OCI-LY1 (cell line): ENCODE data around the gene ADGRL1.

Source experiments
- H2AFZ ChIP-seq: fragments of 200-600 bp; sonication (generic), shearing (Covaris generic); 2 replicates; pipeline ENCODE4 v1.6.0; 2014; ENCODE audit warnings: antibody characterized with exemption, mild to moderate bottlenecking, low read length
- H3F3A ChIP-seq: fragments of 200-600 bp; sonication (generic), shearing (Covaris generic); 2 replicates; pipeline ENCODE4 v1.6.0; 2014; ENCODE audit warnings: mild to moderate bottlenecking, antibody characterized with exemption, low read length, moderate library complexity; ENCODE audit not compliant: insufficient read depth
- H3K27ac ChIP-seq: fragments of 200-600 bp; sonication (generic); 2 replicates; pipeline ENCODE4 v1.5.1; 2014; ENCODE audit warnings: low read length, mixed run types, mild to moderate bottlenecking, low read depth; ENCODE audit not compliant: poor library complexity, severe bottlenecking
- H3K27me3 ChIP-seq: fragments of 200-600 bp; sonication (generic); 2 replicates; pipeline ENCODE4 v1.6.0; 2014; ENCODE audit warnings: antibody characterized with exemption, mild to moderate bottlenecking, low read length, moderate library complexity; ENCODE audit not compliant: insufficient read depth
- H3K36me3 ChIP-seq: fragments of 200-600 bp; sonication (generic); 2 replicates; pipeline ENCODE4 v1.6.1; 2014; ENCODE audit warnings: mild to moderate bottlenecking, antibody characterized with exemption, low read length, moderate library complexity, mixed read lengths; ENCODE audit not compliant: insufficient read depth
- H3K4me1 ChIP-seq: fragments of 200-600 bp; sonication (generic); 2 replicates; pipeline ENCODE4 v1.5.1; 2014; ENCODE audit warnings: mild to moderate bottlenecking, low read length, moderate library complexity; ENCODE audit not compliant: insufficient read depth, severe bottlenecking
- H3K4me2 ChIP-seq: fragments of 200-600 bp; sonication (generic), shearing (Covaris generic); 2 replicates; pipeline ENCODE4 v1.6.1; 2014; ENCODE audit warnings: low read length
- H3K4me3 ChIP-seq: fragments of 200-600 bp; sonication (generic); 2 replicates; pipeline ENCODE4 v1.5.1; 2014; ENCODE audit warnings: low read length, low read depth, mild to moderate bottlenecking, mixed read lengths; ENCODE audit not compliant: poor library complexity, severe bottlenecking
- H3K79me2 ChIP-seq: fragments of 200-600 bp; shearing (Covaris generic); 2 replicates; pipeline ENCODE4 v1.6.1; 2016; ENCODE audit warnings: mixed run types, low read length, mixed read lengths; ENCODE audit not compliant: insufficient read depth
- H3K9ac ChIP-seq: fragments of 200-600 bp; sonication (generic), shearing (Covaris generic); 2 replicates; pipeline ENCODE4 v1.6.1; 2014; ENCODE audit warnings: mild to moderate bottlenecking, low read length, mixed read lengths
- H3K9me2 ChIP-seq: fragments of 200-600 bp; sonication (generic), shearing (Covaris generic); 2 replicates; pipeline ENCODE4 v1.6.1; 2014; ENCODE audit warnings: low read depth, mild to moderate bottlenecking, low read length, mixed read lengths
- H3K9me3 ChIP-seq: fragments of 200-600 bp; shearing (Covaris generic); 2 replicates; pipeline ENCODE4 v1.6.1; 2014; ENCODE audit warnings: low read length, mixed read lengths
- H4K20me1 ChIP-seq: fragments of 200-600 bp; sonication (generic), shearing (Covaris generic); 2 replicates; pipeline ENCODE4 v1.6.0; 2016; ENCODE audit warnings: mild to moderate bottlenecking, low read length; ENCODE audit not compliant: insufficient read depth
- CTCF ChIP-seq: fragments of 200-600 bp; sonication (generic), shearing (Covaris generic); IDR thresholded peaks from 2 replicates; pipeline ENCODE4 v1.5.1; 2017; ENCODE audit warnings: mild to moderate bottlenecking, antibody characterized with exemption, low read length, moderate library complexity, mixed read lengths
- EZH2 ChIP-seq: fragments of 200-600 bp; sonication (generic), shearing (Covaris generic); IDR thresholded peaks from 2 replicates; pipeline ENCODE4 v1.8.0; 2017; ENCODE audit warnings: borderline replicate concordance, mixed run types, mild to moderate bottlenecking, antibody characterized with exemption, low read length, moderate library complexity, mixed read lengths

ADGRL1 gene

GRCh38 chr19:14152713-14153112 lies 53.3 kb downstream of the ADGRL1 start:
- Histone ChIP-seq H2AFZ (no peak overlapping the region), H3K36me3 (no peaks in the 10 kb centered on the region)

GRCh38 chr19:14150770-14151661 lies 55.0 kb downstream of the ADGRL1 start:
- Histone ChIP-seq H2AFZ (no peak overlapping the region), H4K20me1 (no peaks in the 10 kb centered on the region), H3K36me3 (no peaks in the 10 kb centered on the region), H3K9ac (no peak overlapping the region), H3F3A (no peaks in the 10 kb centered on the region), H3K27me3 (no peaks in the 10 kb centered on the region), H3K27ac (no peak overlapping the region), H3K9me2 (no peaks in the 10 kb centered on the region), H3K4me3 (no peak overlapping the region), H3K79me2 (no peaks in the 10 kb centered on the region), H3K9me3 (no peaks in the 10 kb centered on the region), H3K4me1 (no peaks in the 10 kb centered on the region), H3K4me2 (no peak overlapping the region)
- no peak for TF ChIP-seq EZH2
- TF ChIP-seq CTCF = no peak

More at GRCh38 chr19:14152713-14153112, 53.3 kb downstream of the ADGRL1 start:
- no peaks in the 10 kb centered on the region for H3K9me3 ChIP-seq
- no peaks in the 10 kb centered on the region for H3K79me2 ChIP-seq
- no peaks in the 10 kb centered on the region for H4K20me1 ChIP-seq
- H3K4me1 ChIP-seq = no peaks in the 10 kb centered on the region
- no peak overlapping the region for H3K4me3 ChIP-seq
- H3K4me2 ChIP-seq = no peak overlapping the region
- no peaks in the 10 kb centered on the region for H3K27me3 ChIP-seq
- no peak overlapping the region for H3K27ac ChIP-seq
- TF ChIP-seq EZH2 = no peak
- TF ChIP-seq CTCF = no peak
- H3K9ac ChIP-seq = no peak overlapping the region
- H3F3A ChIP-seq = no peaks in the 10 kb centered on the region
- no peaks in the 10 kb centered on the region for H3K9me2 ChIP-seq

GRCh38 chr19:14150041-14150769 lies 55.8 kb downstream of the ADGRL1 start:
- Histone ChIP-seq H4K20me1 (no peaks in the 10 kb centered on the region), H3K9me2 (no peaks in the 10 kb centered on the region), H3K27me3 (no peaks in the 10 kb centered on the region), H3F3A (no peaks in the 10 kb centered on the region), H3K4me1 (no peaks in the 10 kb centered on the region), H2AFZ (no peak overlapping the region), H3K9ac (no peak overlapping the region), H3K9me3 (no peaks in the 10 kb centered on the region), H3K36me3 (no peaks in the 10 kb centered on the region), H3K4me3 (no peak overlapping the region), H3K27ac (no peak overlapping the region), H3K4me2 (no peak overlapping the region), H3K79me2 (no peaks in the 10 kb centered on the region)
- TF ChIP-seq EZH2 (no peak), CTCF (no peak)
